GM20000 (cell line): ENCODE data around the gene C16orf89.

ENCODE experiments used
- DNase-seq: peaks from one replicate; pipeline ENCODE4 v3.0.0; 2012; ENCODE audit warnings: low spot score
- TF ChIP-seq, protein P1 (sequence below): IDR thresholded peaks from 2 replicates; pipeline ENCODE4 v1.5.1; 2012; ENCODE audit warnings: mild to moderate bottlenecking, control low read depth; ENCODE audit errors: extremely low read depth, missing control alignments

Gene C16orf89

DNA sequence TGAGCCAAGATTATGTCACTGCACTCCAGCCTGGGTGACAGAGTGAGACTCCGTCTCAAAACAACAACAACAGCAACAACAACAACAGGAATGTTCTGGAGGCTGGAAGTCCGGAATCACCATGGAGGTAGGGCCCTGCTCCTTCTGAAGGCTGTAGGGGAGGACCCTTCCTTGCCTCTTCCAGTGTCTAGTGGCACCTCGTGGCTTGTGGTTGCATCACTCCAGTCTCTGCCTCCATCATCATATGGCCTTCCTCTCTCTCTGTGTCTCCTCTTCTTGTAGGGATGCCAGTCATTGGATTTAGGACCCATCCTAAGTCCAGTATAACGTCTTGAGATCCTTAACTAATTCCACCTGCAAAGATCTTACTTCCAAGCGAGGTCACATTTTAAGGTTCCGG is 46.0 kb downstream of the C16orf89 start:
- TF ChIP-seq, protein P1, sequence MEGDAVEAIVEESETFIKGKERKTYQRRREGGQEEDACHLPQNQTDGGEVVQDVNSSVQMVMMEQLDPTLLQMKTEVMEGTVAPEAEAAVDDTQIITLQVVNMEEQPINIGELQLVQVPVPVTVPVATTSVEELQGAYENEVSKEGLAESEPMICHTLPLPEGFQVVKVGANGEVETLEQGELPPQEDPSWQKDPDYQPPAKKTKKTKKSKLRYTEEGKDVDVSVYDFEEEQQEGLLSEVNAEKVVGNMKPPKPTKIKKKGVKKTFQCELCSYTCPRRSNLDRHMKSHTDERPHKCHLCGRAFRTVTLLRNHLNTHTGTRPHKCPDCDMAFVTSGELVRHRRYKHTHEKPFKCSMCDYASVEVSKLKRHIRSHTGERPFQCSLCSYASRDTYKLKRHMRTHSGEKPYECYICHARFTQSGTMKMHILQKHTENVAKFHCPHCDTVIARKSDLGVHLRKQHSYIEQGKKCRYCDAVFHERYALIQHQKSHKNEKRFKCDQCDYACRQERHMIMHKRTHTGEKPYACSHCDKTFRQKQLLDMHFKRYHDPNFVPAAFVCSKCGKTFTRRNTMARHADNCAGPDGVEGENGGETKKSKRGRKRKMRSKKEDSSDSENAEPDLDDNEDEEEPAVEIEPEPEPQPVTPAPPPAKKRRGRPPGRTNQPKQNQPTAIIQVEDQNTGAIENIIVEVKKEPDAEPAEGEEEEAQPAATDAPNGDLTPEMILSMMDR = no peak

DNA sequence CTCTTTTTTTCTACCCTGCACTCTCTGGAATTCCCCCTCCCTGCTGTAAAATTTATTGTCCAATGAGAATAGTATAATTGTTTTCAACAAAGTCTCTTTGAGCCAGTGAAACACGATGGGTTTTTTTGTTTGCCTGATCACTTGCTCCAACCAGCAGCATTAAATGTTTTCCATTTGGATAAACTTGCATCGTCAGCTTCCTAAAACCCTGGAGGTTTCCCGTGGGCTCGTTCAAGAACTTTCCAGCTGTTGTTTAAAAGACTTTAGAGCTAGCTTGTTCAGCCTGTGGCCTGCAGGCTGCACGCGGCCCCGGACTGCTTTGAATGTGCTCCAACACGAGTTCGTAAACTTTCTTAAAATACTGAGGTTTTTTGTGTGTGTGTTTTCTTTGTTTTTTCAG is 47.0 kb downstream of the C16orf89 start:
- TF ChIP-seq, protein P1 = no peak
- DNase-seq = no peak

More for the DNA sequence above, 46.0 kb downstream of the C16orf89 start:
- no peak for DNase-seq

GRCh38 chr16:5017678-5017969 is 48.1 kb downstream of the C16orf89 start:
- TF ChIP-seq, protein P1 = no peak
- DNase-seq = no peak

- no peak for DNase-seq
- TF ChIP-seq, protein P1 = no peak
Observed at GRCh38 chr16:5016967-5017677, 48.6 kb downstream of the C16orf89 start.

DNA sequence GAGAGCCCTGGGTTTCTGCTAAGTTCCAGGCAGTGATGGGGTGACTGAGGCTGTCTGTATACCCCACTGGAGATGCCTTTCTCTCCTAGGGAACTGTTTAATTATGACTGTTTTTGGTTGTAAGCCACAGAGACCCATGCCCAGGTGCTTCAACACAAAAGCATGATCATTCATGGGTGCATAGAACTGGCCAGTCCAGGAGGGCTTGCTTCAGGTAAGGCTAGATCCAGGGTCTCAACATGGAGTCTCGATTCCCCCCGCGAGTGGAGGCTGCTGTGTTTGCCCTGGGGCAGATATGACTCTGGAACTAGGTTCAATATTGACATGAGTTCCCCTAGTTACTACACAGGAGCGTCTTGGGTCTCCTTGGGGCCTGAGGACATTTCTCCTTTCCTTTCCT is 49.9 kb downstream of the C16orf89 start:
- TF ChIP-seq, protein P1 = no peak
- no peak for DNase-seq

GRCh38 chr16:5015351-5015750 is 50.4 kb downstream of the C16orf89 start:
- TF ChIP-seq, protein P1 = no peak
- no peak for DNase-seq

DNA sequence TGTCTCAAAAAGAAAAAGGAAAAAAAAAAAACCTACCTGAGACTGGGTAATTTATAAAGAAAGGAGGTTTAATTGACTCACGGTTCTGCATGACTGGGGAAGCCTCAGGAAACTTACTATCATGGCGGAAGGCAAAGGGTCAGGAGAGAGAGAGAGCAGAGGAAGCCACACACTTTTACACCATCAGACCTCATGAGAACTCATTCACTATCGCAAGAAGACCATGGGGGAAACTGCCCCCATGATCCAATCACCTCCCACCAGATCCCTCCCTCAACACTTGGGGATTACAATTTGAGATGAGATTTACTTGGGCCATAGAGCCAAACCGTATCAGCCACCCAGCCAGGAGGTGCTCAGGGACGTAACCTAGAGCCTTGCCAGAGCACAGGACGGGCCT is 52.9 kb downstream of the C16orf89 start:
- DNase-seq = no peak
- TF ChIP-seq, protein P1 = no peak
